ENCODE measurements around the gene SEC22A.

The SEC22A gene

GRCh38 chr3:123320221-123320620, 118.5 kb downstream of the SEC22A start:
- H3K4me3 ChIP-seq (ENCODE audit: low read depth, low read length), result no peak overlapping the region
- no peak for DNase-seq (ENCODE audit: low read depth)

GRCh38 chr3:123321806-123322205, 120.1 kb downstream of the SEC22A start:
- H3K4me3 ChIP-seq (ENCODE audit: low read depth, low read length), result no peak overlapping the region
- no peak for DNase-seq (ENCODE audit: low read depth)

- no peak overlapping the region for H3K4me3 ChIP-seq (ENCODE audit: low read depth, low read length)
- DNase-seq (ENCODE audit: low read depth), result no peak
Measured at GRCh38 chr3:123322866-123323265, 121.1 kb downstream of the SEC22A start.
